Nephron (organoid): ENCODE data around the gene SYCN.

Experiments
- H3K27ac Mint-ChIP-seq, 3 experiments: 2 replicates each; pipeline ENCODE4 v1.8.0; 2020; ENCODE audit warnings: mixed read lengths in 3 of 3, mild to moderate bottlenecking in 2 of 3, moderate library complexity in 1 of 3
- H3K27me3 Mint-ChIP-seq: 2 replicates; pipeline ENCODE4 v1.8.0; 2021; ENCODE audit warnings: low read depth, mild to moderate bottlenecking, moderate library complexity, mixed read lengths
- H3K36me3 Mint-ChIP-seq: 2 replicates; pipeline ENCODE4 v1.8.0; 2020; ENCODE audit warnings: low read depth, mixed read lengths
- H3K4me1 Mint-ChIP-seq: 2 replicates; pipeline ENCODE4 v1.8.0; 2020; ENCODE audit warnings: mixed read lengths
- H3K4me3 Mint-ChIP-seq, 3 experiments: 2 replicates each; pipeline ENCODE4 v1.8.0; 2020; ENCODE audit warnings: mild to moderate bottlenecking in 3 of 3, mixed read lengths in 3 of 3, moderate library complexity in 2 of 3
- H3K9me3 Mint-ChIP-seq: 2 replicates; pipeline ENCODE4 v1.8.0; 2020; ENCODE audit warnings: mixed read lengths
- CTCF ChIP-seq, 3 experiments: fragments of 200-600 bp; sonication (generic); IDR thresholded peaks; one replicate each; pipeline ENCODE4 v1.5.0; 2021; ENCODE audit warnings: antibody characterized with exemption in 3 of 3; ENCODE audit not compliant: unreplicated experiment in 3 of 3

Gene SYCN

GRCh38 chr19:39177110-39177699, 26.9 kb downstream of the SYCN start:
- Mint-ChIP-seq H3K27ac (no peak overlapping the region), H3K27me3 (no peaks in the 10 kb centered on the region), H3K4me3 (no peak overlapping the region), H3K9me3 (no peaks in the 10 kb centered on the region), H3K36me3 (peaks cover 16% of the 10 kb centered on the region), H3K4me1 (no peaks in the 10 kb centered on the region)
- TF ChIP-seq CTCF (IDR thresholded peaks at IDR 0.05; ENCODE audit: unreplicated experiment in 3 of 3) = no peak

- Mint-ChIP-seq H3K4me1 (no peaks in the 10 kb centered on the region), H3K36me3 (peaks cover 10% of the 10 kb centered on the region), H3K27ac (no peak overlapping the region)
These were observed 28.5 kb downstream of the SYCN start for GRCh38 chr19:39175564-39175963.

GRCh38 chr19:39174558-39175544, 29.2 kb downstream of the SYCN start:
- H3K9me3 Mint-ChIP-seq = no peaks in the 10 kb centered on the region
- H3K36me3 Mint-ChIP-seq = peaks cover 10% of the 10 kb centered on the region
- H3K4me1 Mint-ChIP-seq = no peaks in the 10 kb centered on the region
- no peak for TF ChIP-seq CTCF (IDR thresholded peaks at IDR 0.05; ENCODE audit: unreplicated experiment in 3 of 3)
- no peak overlapping the region for H3K4me3 Mint-ChIP-seq
- no peaks in the 10 kb centered on the region for H3K27me3 Mint-ChIP-seq
- no peak overlapping the region for H3K27ac Mint-ChIP-seq

More at GRCh38 chr19:39175564-39175963, 28.5 kb downstream of the SYCN start:
- no peak for TF ChIP-seq CTCF (IDR thresholded peaks at IDR 0.05; ENCODE audit: unreplicated experiment in 3 of 3)
- Mint-ChIP-seq H3K4me3 (no peak overlapping the region), H3K9me3 (no peaks in the 10 kb centered on the region), H3K27me3 (no peaks in the 10 kb centered on the region)

GRCh38 chr19:39174142-39174541, 29.9 kb downstream of the SYCN start:
- H3K27me3 Mint-ChIP-seq = no peaks in the 10 kb centered on the region
- peaks cover 10% of the 10 kb centered on the region for H3K36me3 Mint-ChIP-seq
- H3K4me1 Mint-ChIP-seq = no peaks in the 10 kb centered on the region
- no peak overlapping the region for H3K27ac Mint-ChIP-seq
- TF ChIP-seq CTCF (IDR thresholded peaks at IDR 0.05; ENCODE audit: unreplicated experiment in 3 of 3) = no peak
- no peak overlapping the region for H3K4me3 Mint-ChIP-seq
- H3K9me3 Mint-ChIP-seq = no peaks in the 10 kb centered on the region

GRCh38 chr19:39173502-39173991, 30.5 kb downstream of the SYCN start:
- H3K4me1 Mint-ChIP-seq = no peaks in the 10 kb centered on the region
- H3K27ac Mint-ChIP-seq = no peak overlapping the region
- no peaks in the 10 kb centered on the region for H3K9me3 Mint-ChIP-seq
- H3K36me3 Mint-ChIP-seq = peaks cover 10% of the 10 kb centered on the region
- no peaks in the 10 kb centered on the region for H3K27me3 Mint-ChIP-seq
- TF ChIP-seq CTCF (IDR thresholded peaks at IDR 0.05; ENCODE audit: unreplicated experiment in 3 of 3) = no peak
- H3K4me3 Mint-ChIP-seq = no peak overlapping the region
